HEK293 (cell line): ENCODE results near the gene ELAVL1.

ENCODE experiments used
- CTCF ChIA-PET: fragments of 350-600 bp; formaldehyde crosslinking; extraction: SDS; loops from one replicate; lab custom pipeline; 2021; ENCODE audit warnings: antibody characterized with exemption; lab: Yijun Ruan, JAX
- POLR2A ChIA-PET: fragments of 300-600 bp; formaldehyde crosslinking; extraction: SDS; loops from one replicate; lab custom pipeline; 2020; ENCODE audit warnings: antibody characterized with exemption, inconsistent platforms; lab: Yijun Ruan, JAX
- H3K27ac ChIP-seq: fragments of 200-500 bp; sonication (Bioruptor generic); 2 replicates; pipeline ENCODE4 v1.5.1; 2014; ENCODE audit warnings: low read depth, low read length, control low read depth, inconsistent platforms; ENCODE audit errors: extremely low read depth
- H3K36me3 ChIP-seq, 2 experiments: fragments of 200-500 bp in 1 of 2; sonication (Bioruptor generic) in 1 of 2; 1 replicate in 1 of 2; 2 replicates in 1 of 2; pipeline ENCODE4 v1.5.1; 2014 to 2017; ENCODE audit warnings: inconsistent platforms in 2 of 2, low read length in 2 of 2; ENCODE audit not compliant: control insufficient read depth in 2 of 2, insufficient read depth in 1 of 2
- H3K4me1 ChIP-seq: fragments of 200-500 bp; sonication (Bioruptor generic); 2 replicates; pipeline ENCODE4 v1.5.1; 2014; ENCODE audit warnings: mild to moderate bottlenecking, low read length, inconsistent platforms; ENCODE audit not compliant: control insufficient read depth, insufficient read depth
- H3K4me3 ChIP-seq: 2 replicates; pipeline ENCODE4 v1.5.1; 2011; ENCODE audit warnings: low read depth, mild to moderate bottlenecking, control low read depth, low read length, moderate library complexity
- H3K9me3 ChIP-seq: fragments of 200-500 bp; sonication (Bioruptor generic); 2 replicates; pipeline ENCODE4 v1.5.1; 2014; ENCODE audit warnings: low read depth, low read length, inconsistent platforms; ENCODE audit not compliant: control insufficient read depth, insufficient read depth
- BCL11B ChIP-seq: fragments of 450-650 bp; formaldehyde crosslinking; IDR thresholded peaks from 2 replicates; pipeline ENCODE4 v1.5.1; 2016; ENCODE audit warnings: low read depth, missing biosample characterization, missing genetic modification characterization
- EGR2 ChIP-seq: fragments of 450-650 bp; formaldehyde crosslinking; IDR thresholded peaks from 2 replicates; pipeline ENCODE4 v1.5.1; 2016; ENCODE audit warnings: low read depth, missing biosample characterization, missing genetic modification characterization
- KLF8 ChIP-seq: fragments of 450-650 bp; formaldehyde crosslinking; IDR thresholded peaks from 2 replicates; pipeline ENCODE4 v1.5.1; 2016; ENCODE audit warnings: missing biosample characterization, missing genetic modification characterization
- PRDM1 ChIP-seq: fragments of 450-650 bp; formaldehyde crosslinking; IDR thresholded peaks from 2 replicates; pipeline ENCODE4; 2016; ENCODE audit warnings: missing biosample characterization, missing genetic modification characterization
- SP3 ChIP-seq: fragments of 450-650 bp; formaldehyde crosslinking; IDR thresholded peaks from 2 replicates; pipeline ENCODE4 v1.5.1; 2016; ENCODE audit warnings: missing biosample characterization, missing genetic modification characterization
- WT1 ChIP-seq: fragments of 450-650 bp; formaldehyde crosslinking; IDR thresholded peaks from 2 replicates; pipeline ENCODE4 v1.5.1; 2016; ENCODE audit warnings: missing biosample characterization, missing genetic modification characterization
- ZBTB20 ChIP-seq: fragments of 450-650 bp; formaldehyde crosslinking; IDR thresholded peaks from 2 replicates; pipeline ENCODE4 v1.5.1; 2016; ENCODE audit warnings: missing biosample characterization, missing genetic modification characterization
- ZBTB48 ChIP-seq: fragments of 450-650 bp; formaldehyde crosslinking; IDR thresholded peaks from 2 replicates; pipeline ENCODE4 v1.5.1; 2016; ENCODE audit warnings: missing biosample characterization, missing genetic modification characterization
- ZNF211 ChIP-seq: fragments of 450-650 bp; formaldehyde crosslinking; IDR thresholded peaks from 2 replicates; pipeline ENCODE4 v1.5.1; 2016; ENCODE audit warnings: low read depth, missing biosample characterization, missing genetic modification characterization
- ZNF223 ChIP-seq: fragments of 450-650 bp; formaldehyde crosslinking; IDR thresholded peaks from 2 replicates; pipeline ENCODE4 v1.5.1; 2016; ENCODE audit warnings: missing biosample characterization, missing genetic modification characterization
- ZNF24 ChIP-seq: fragments of 450-650 bp; formaldehyde crosslinking; IDR thresholded peaks from 2 replicates; pipeline ENCODE4 v1.5.1; 2016; ENCODE audit warnings: missing biosample characterization, missing genetic modification characterization
- ZNF292 ChIP-seq: fragments of 450-650 bp; formaldehyde crosslinking; IDR thresholded peaks from 2 replicates; pipeline ENCODE4 v1.5.1; 2016; ENCODE audit warnings: low read depth, missing biosample characterization, missing genetic modification characterization, borderline replicate concordance
- ZNF335 ChIP-seq: fragments of 450-650 bp; formaldehyde crosslinking; conservative IDR thresholded peaks from 2 replicates; pipeline ENCODE4 v1.5.1; 2016; ENCODE audit warnings: missing biosample characterization, missing genetic modification characterization
- ZNF341 ChIP-seq: fragments of 450-650 bp; formaldehyde crosslinking; IDR thresholded peaks from 2 replicates; pipeline ENCODE4; 2016; ENCODE audit warnings: low read depth, missing biosample characterization, missing genetic modification characterization
- ZNF362 ChIP-seq: fragments of 450-650 bp; formaldehyde crosslinking; IDR thresholded peaks from 2 replicates; pipeline ENCODE4 v1.5.1; 2016; ENCODE audit warnings: missing biosample characterization, missing genetic modification characterization
- ZNF449 ChIP-seq: fragments of 450-650 bp; formaldehyde crosslinking; IDR thresholded peaks from 2 replicates; pipeline ENCODE4 v1.5.1; 2017; ENCODE audit warnings: missing biosample characterization, mild to moderate bottlenecking, missing genetic modification characterization, moderate library complexity
- ZNF513 ChIP-seq: fragments of 450-650 bp; IDR thresholded peaks from 2 replicates; pipeline ENCODE4 v1.5.1; 2018; ENCODE audit warnings: missing biosample characterization, missing genetic modification characterization
- ZNF626 ChIP-seq: fragments of 450-650 bp; sonication (Bioruptor Pico); formaldehyde crosslinking; IDR thresholded peaks from 2 replicates; pipeline ENCODE4 v1.5.1; 2018; ENCODE audit warnings: missing biosample characterization, missing genetic modification characterization, inconsistent platforms
- ZNF639 ChIP-seq: fragments of 450-650 bp; formaldehyde crosslinking; IDR thresholded peaks from 2 replicates; pipeline ENCODE4 v1.5.1; 2016; ENCODE audit warnings: missing biosample characterization, missing genetic modification characterization
- ZSCAN23 ChIP-seq: fragments of 450-650 bp; formaldehyde crosslinking; IDR thresholded peaks from 2 replicates; pipeline ENCODE4 v1.5.1; 2016; ENCODE audit warnings: missing biosample characterization, missing genetic modification characterization
- ZXDB ChIP-seq: fragments of 450-650 bp; formaldehyde crosslinking; IDR thresholded peaks from 2 replicates; pipeline ENCODE4 v1.5.1; 2016; ENCODE audit warnings: missing biosample characterization, missing genetic modification characterization
- TF ChIP-seq, protein P1 (sequence below): fragments of 450-650 bp; formaldehyde crosslinking; IDR thresholded peaks from 2 replicates; pipeline ENCODE4 v1.5.1; 2016; ENCODE audit warnings: missing biosample characterization, missing genetic modification characterization
- TF ChIP-seq, protein P2 (sequence below): fragments of 450-650 bp; formaldehyde crosslinking; IDR thresholded peaks from 2 replicates; pipeline ENCODE4 v1.5.1; 2016; ENCODE audit warnings: missing biosample characterization, missing genetic modification characterization

The ELAVL1 gene

DNA sequence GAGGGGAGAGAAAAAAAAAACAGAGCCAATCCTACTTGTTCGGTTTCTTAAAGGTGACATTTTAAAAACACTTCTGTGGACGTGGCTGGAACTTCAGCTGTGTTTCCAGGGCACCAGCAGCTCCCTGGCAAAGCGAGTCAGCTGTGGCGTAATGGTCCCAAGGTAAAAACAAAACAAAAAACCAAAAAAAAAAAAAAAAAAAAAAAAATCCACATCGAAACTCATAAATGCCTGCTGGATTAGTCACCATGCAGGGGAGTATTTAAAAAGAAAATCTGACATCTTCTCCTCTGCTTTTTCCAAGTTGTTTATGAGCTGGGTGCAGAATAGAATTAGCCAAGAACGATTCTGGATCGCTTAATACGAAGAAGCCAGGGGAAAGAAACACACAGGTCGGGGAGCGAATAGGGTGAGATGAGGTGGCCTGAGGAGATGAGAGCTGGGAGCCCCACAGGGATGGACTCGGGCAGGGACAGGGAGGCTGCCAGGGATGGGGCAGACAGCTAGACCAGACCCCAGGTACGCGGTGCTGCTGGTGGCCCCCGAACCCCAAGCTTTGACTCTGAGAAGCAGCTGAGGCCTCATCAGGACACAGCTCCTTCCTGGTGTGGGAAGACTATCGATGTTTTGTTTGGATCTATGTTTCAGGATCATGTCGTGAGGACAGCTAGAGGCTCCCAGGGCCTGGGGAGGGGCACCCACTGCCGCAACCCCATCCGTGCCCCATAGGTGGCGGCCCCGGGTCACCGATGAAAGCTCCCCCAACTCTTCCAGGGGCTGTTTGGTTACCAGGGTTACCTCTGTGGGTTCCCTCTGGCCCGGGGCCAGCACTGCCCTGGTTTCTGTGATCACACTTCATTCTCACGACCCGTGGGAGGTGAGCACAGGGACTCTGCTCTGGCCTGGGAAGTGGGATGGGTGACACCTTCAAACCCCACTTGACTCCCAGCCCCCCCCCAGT, 76.4 kb downstream of the ELAVL1 start:
- H3K27ac ChIP-seq, result peak overlapping the region; percentile 36; the same call in 1 of the 2 replicates
- H3K4me3 ChIP-seq, result no peak overlapping the region
- peaks cover 6 to 49% of the 10 kb centered on the region in 2 experiments; a peak in 2 of 3 replicates for H3K36me3 ChIP-seq
- POLR2A ChIA-PET, result interaction anchor here (0.6 to 5.8 kb wide), 14 partner anchors 9 to 898 kb away, joined by 3 to 60 read pairs (median 5); partner anchors contain the start of genes MAP2K7, NDUFA7, RPS28 and SNAPC2
- CTCF ChIA-PET, result interaction anchor here (0.6 to 3.5 kb wide), 14 partner anchors 9 to 331 kb away, joined by 3 to 25 read pairs (median 4); partner anchors contain the start of genes SNAPC2 and TIMM44
- peaks cover 17% of the 10 kb centered on the region for H3K4me1 ChIP-seq
- no peaks in the 10 kb centered on the region for H3K9me3 ChIP-seq
- TF ChIP-seq ZNF639 (peak; percentile 61; the same call in 1 of the 2 replicates), KLF8 (tag by site-specific recombination) (peak; percentile 58), BCL11B (peak; percentile 64), ZXDB (peak; percentile 19; the same call in 1 of the 2 replicates), ZNF513 (tag by site-specific recombination) (no peak), ZNF292 (no peak), SP3 (tag by site-specific recombination) (no peak; the same call in 1 of the 2 replicates), ZNF223 (no peak), ZBTB20 (peak; percentile 69), ZNF449 (no peak), ZBTB48 (tag by site-specific recombination) (0 out of 2 replicates have a peak, but pooled peaks have one; percentile 47), ZNF335 (peak; percentile 38), ZNF211 (tag by site-specific recombination) (no peak), PRDM1 (tag by site-specific recombination) (peak; percentile 84), EGR2 (tag by site-specific recombination) (peak; percentile 62; the same call in 1 of the 2 replicates), ZNF341 (peak; percentile 28; the same call in 1 of the 2 replicates), ZNF24 (tag by site-specific recombination) (peak; percentile 60; the same call in 1 of the 2 replicates), WT1 (peak; percentile 53; the same call in 1 of the 2 replicates), ZNF626 (tag by site-specific recombination) (no peak), ZSCAN23 (0 out of 2 replicates have a peak, but pooled peaks have one; percentile 42), ZNF362 (peak; percentile 99)
- TF ChIP-seq, protein P1, sequence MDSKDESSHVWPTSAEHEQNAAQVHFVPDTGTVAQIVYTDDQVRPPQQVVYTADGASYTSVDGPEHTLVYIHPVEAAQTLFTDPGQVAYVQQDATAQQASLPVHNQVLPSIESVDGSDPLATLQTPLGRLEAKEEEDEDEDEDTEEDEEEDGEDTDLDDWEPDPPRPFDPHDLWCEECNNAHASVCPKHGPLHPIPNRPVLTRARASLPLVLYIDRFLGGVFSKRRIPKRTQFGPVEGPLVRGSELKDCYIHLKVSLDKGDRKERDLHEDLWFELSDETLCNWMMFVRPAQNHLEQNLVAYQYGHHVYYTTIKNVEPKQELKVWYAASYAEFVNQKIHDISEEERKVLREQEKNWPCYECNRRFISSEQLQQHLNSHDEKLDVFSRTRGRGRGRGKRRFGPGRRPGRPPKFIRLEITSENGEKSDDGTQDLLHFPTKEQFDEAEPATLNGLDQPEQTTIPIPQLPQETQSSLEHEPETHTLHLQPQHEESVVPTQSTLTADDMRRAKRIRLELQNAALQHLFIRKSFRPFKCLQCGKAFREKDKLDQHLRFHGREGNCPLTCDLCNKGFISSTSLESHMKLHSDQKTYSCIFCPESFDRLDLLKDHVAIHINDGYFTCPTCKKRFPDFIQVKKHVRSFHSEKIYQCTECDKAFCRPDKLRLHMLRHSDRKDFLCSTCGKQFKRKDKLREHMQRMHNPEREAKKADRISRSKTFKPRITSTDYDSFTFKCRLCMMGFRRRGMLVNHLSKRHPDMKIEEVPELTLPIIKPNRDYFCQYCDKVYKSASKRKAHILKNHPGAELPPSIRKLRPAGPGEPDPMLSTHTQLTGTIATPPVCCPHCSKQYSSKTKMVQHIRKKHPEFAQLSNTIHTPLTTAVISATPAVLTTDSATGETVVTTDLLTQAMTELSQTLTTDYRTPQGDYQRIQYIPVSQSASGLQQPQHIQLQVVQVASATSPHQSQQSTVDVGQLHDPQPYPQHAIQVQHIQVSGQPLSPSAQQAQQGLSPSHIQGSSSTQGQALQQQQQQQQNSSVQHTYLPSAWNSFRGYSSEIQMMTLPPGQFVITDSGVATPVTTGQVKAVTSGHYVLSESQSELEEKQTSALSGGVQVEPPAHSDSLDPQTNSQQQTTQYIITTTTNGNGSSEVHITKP (tag by site-specific recombination), result peak; percentile 36
- TF ChIP-seq, protein P2, sequence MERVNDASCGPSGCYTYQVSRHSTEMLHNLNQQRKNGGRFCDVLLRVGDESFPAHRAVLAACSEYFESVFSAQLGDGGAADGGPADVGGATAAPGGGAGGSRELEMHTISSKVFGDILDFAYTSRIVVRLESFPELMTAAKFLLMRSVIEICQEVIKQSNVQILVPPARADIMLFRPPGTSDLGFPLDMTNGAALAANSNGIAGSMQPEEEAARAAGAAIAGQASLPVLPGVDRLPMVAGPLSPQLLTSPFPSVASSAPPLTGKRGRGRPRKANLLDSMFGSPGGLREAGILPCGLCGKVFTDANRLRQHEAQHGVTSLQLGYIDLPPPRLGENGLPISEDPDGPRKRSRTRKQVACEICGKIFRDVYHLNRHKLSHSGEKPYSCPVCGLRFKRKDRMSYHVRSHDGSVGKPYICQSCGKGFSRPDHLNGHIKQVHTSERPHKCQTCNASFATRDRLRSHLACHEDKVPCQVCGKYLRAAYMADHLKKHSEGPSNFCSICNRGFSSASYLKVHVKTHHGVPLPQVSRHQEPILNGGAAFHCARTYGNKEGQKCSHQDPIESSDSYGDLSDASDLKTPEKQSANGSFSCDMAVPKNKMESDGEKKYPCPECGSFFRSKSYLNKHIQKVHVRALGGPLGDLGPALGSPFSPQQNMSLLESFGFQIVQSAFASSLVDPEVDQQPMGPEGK (tag by site-specific recombination), result peak; percentile 34
